GM12878 (cell line): Measurements from ENCODE around the gene EIF6. TPM values are rescaled to one million over a fixed set of nuclear protein-coding genes. Genes with fewer than 3 reads are reported as not detected.

Experiments used
- ATAC-seq: fragments of 200-7000 bp; cut with Tn5 transposase; 3 replicates; pipeline ENCODE4 v1.9.1; 2020; ENCODE audit warnings: mild to moderate bottlenecking, moderate library complexity
- BruUV-seq: library from RNA; stranded (reverse); fragments of 400-500 nt; replicated peaks from 2 replicates; lab custom pipeline; 2021; lab: Mats Ljungman, UMichigan
- CTCF ChIA-PET: fragments of 300-600 bp; sonication (Branson Sonifier 250); formaldehyde crosslinking; extraction: SDS; loops from one replicate; lab custom pipeline; 2021; ENCODE audit warnings: inconsistent platforms; lab: Yijun Ruan, JAX
- POLR2A ChIA-PET: fragments of 350-600 bp; formaldehyde crosslinking; extraction: SDS; loops from one replicate; lab custom pipeline; 2021; ENCODE audit warnings: inconsistent platforms; lab: Charles Lee
- RAD21 ChIA-PET: fragments of 300-600 bp; sonication (Branson Sonifier 250); formaldehyde crosslinking; loops from one replicate; lab custom pipeline; 2023; ENCODE audit warnings: antibody characterized with exemption; ENCODE audit not compliant: unreplicated experiment; lab: Charles Lee
- SMC1A ChIA-PET: fragments of 300-600 bp; sonication (Branson Sonifier 250); formaldehyde crosslinking; loops from one replicate; lab custom pipeline; 2023; ENCODE audit not compliant: unreplicated experiment, uncharacterized antibody; lab: Charles Lee
- DNase-seq: peaks from one replicate; pipeline ENCODE4 v3.0.0-alpha.2; 2011; ENCODE audit warnings: low read depth, low spot score
- FAIRE-seq: peaks from 3 replicates; lab custom pipeline; 2011; peaks lifted over from hg19 to GRCh38; lab: Jason Lieb, UNC
- H2AFZ ChIP-seq: 2 replicates; pipeline ENCODE4 v1.6.0; 2011; ENCODE audit warnings: low read depth, low read length, control low read depth; ENCODE audit not compliant: control insufficient read depth
- H3K27ac ChIP-seq: 2 replicates; pipeline ENCODE4 v1.5.1; 2011; ENCODE audit warnings: control low read depth; ENCODE audit not compliant: control insufficient read depth, insufficient read depth
- H3K27me3 ChIP-seq, 2 experiments: replicated peaks in 1 of 2; 2 replicates each; pipeline versions ENCODE4 v1.6.0 to v1.6.1; 2011; ENCODE audit warnings: low read length in 1 of 2; ENCODE audit not compliant: control insufficient read depth in 2 of 2, insufficient read depth in 2 of 2
- H3K36me3 ChIP-seq, 2 experiments: 2 replicates each; pipeline ENCODE4 v1.5.1; 2011; ENCODE audit warnings: low read length in 1 of 2; ENCODE audit not compliant: control insufficient read depth in 2 of 2, insufficient read depth in 2 of 2
- H3K4me1 ChIP-seq: 2 replicates; pipeline ENCODE4 v1.6.1; 2011; ENCODE audit warnings: mild to moderate bottlenecking, low read length, moderate library complexity, mixed read lengths; ENCODE audit not compliant: control insufficient read depth, insufficient read depth
- H3K4me2 ChIP-seq: 2 replicates; pipeline ENCODE4 v1.6.0; 2011; ENCODE audit warnings: control low read depth; ENCODE audit not compliant: control insufficient read depth, insufficient read depth
- H3K4me3 ChIP-seq: fragments of 200-600 bp; sonication (generic); 2 replicates; pipeline ENCODE4 v1.5.1; 2016
- H3K79me2 ChIP-seq: 2 replicates; pipeline ENCODE4 v1.6.0; 2011; ENCODE audit warnings: low read length; ENCODE audit not compliant: control insufficient read depth, insufficient read depth
- H3K9ac ChIP-seq: 2 replicates; pipeline ENCODE4 v1.8.0; 2011; ENCODE audit warnings: low read length, control low read depth, mixed read lengths; ENCODE audit not compliant: control insufficient read depth, insufficient read depth
- H3K9me3 ChIP-seq: replicated peaks from 3 replicates; pipeline ENCODE4 v1.5.1; 2011; ENCODE audit warnings: mild to moderate bottlenecking, low read length; ENCODE audit not compliant: control insufficient read depth, insufficient read depth
- H4K20me1 ChIP-seq: 2 replicates; pipeline ENCODE4 v1.6.0; 2011; ENCODE audit not compliant: control insufficient read depth, insufficient read depth
- CHD2 ChIP-seq: IDR thresholded peaks from 2 replicates; pipeline ENCODE4 v1.6.1; 2011; ENCODE audit warnings: low read depth, low read length, improper control_type of control experiment, borderline replicate concordance
- ESRRA ChIP-seq: IDR thresholded peaks from 2 replicates; pipeline ENCODE4 v1.6.1; 2012; ENCODE audit warnings: mild to moderate bottlenecking, low read length, improper control_type of control experiment
- KAT2A ChIP-seq: conservative IDR thresholded peaks from 2 replicates; pipeline ENCODE4 v1.6.1; 2011; ENCODE audit warnings: low read depth, low read length; ENCODE audit not compliant: control insufficient read depth
- SMAD1 ChIP-seq: fragments of 450-650 bp; IDR thresholded peaks from 2 replicates; pipeline ENCODE4 v1.6.1; 2018; ENCODE audit warnings: mild to moderate bottlenecking, low read depth; ENCODE audit not compliant: partially characterized antibody
- YY1 ChIP-seq: IDR thresholded peaks from 2 replicates; pipeline ENCODE4 v1.6.1; 2011; ENCODE audit warnings: low read depth, mild to moderate bottlenecking, low read length
- ZSCAN29 ChIP-seq: fragments of 450-650 bp; IDR thresholded peaks from 2 replicates; pipeline ENCODE4 v1.6.1; 2017; ENCODE audit warnings: mild to moderate bottlenecking, moderate library complexity
- WGBS: methylation state at CpG from one replicate; pipeline ENCODE4 v1.1.6; 2016; ENCODE audit warnings: low lambda C conversion rate; ENCODE audit not compliant: insufficient replicate concordance, insufficient coverage; ENCODE audit errors: missing lambda C conversion rate; 5-methylcytosine and 5-hydroxymethylcytosine counted together
- in situ Hi-C: fragments of 300-500 bp; cut with MboI; formaldehyde crosslinking; loops from 9 replicates; pipeline ENCODE4 v1.14.3; 2018; ENCODE audit warnings: mixed read lengths
- intact Hi-C: fragments of 100-400 bp; cut with micrococcal nuclease; formaldehyde crosslinking; loops from one replicate; pipeline ENCODE4 v1.14.2; 2022; ENCODE audit not compliant: unreplicated experiment
- polyA plus RNA-seq, 11 experiments: library from polyadenylated mRNA; depleted of rRNA in 4 of 11; unstranded in 6 of 11; stranded (reverse) in 5 of 11; fragments of >200 nt; fragmentation: Nextera tagmentation in 4 of 11; fragmentation: Illumina TruSeq in 1 of 11; extraction: Ambion mirVana in 4 of 11; extraction: Trizol in 1 of 11; gene quantifications; 1 replicate in 1 of 11; 2 replicates in 10 of 11; pipeline versions ENCODE4 v1.2.1 to v1.2.3, GENCODE V29; 2011 to 2016; ENCODE audit warnings: inconsistent platforms in 2 of 11, missing spikeins in 2 of 11, low read depth in 1 of 11
- total RNA-seq, 4 experiments: library from RNA; depleted of rRNA in 3 of 4; stranded (reverse); fragments of >200 nt in 3 of 4; fragmentation: Illumina TruSeq in 1 of 4; extraction: Trizol in 1 of 4; gene quantifications; 2 replicates each; pipeline versions ENCODE4 v1.2.1 to v1.2.3, GENCODE V29; 2013 to 2021
- TF ChIP-seq, protein P1 (sequence below): IDR thresholded peaks from 2 replicates; pipeline ENCODE4 v1.6.1; 2012; ENCODE audit warnings: low read depth, low read length, improper control_type of control experiment
- TF ChIP-seq, protein P2 (sequence below): fragments of 450-650 bp; IDR thresholded peaks from 2 replicates; pipeline ENCODE4 v1.6.1; 2014; ENCODE audit warnings: mild to moderate bottlenecking
- TF ChIP-seq, protein P3 (sequence below): fragments of 150-350 bp; IDR thresholded peaks from 2 replicates; pipeline ENCODE4 v1.6.1; 2016; ENCODE audit warnings: low read depth, low read length
- TF ChIP-seq, protein P4 (sequence below): fragments of 450-650 bp; IDR thresholded peaks from 2 replicates; pipeline ENCODE4 v1.6.1; 2017; ENCODE audit warnings: borderline replicate concordance
- TF ChIP-seq, protein P5 (sequence below): fragments of 450-650 bp; IDR thresholded peaks from 2 replicates; pipeline ENCODE4 v1.6.1; 2017; ENCODE audit warnings: mild to moderate bottlenecking, low read depth, inconsistent platforms; ENCODE audit not compliant: poor library complexity, severe bottlenecking

The EIF6 gene
- total and polyA plus RNA-seq, 10 of the 15 experiments (the other 5 are each of a cell fraction or from before 2014, with no cell fraction given): 127 to 607 (median 197) TPM

DNA sequence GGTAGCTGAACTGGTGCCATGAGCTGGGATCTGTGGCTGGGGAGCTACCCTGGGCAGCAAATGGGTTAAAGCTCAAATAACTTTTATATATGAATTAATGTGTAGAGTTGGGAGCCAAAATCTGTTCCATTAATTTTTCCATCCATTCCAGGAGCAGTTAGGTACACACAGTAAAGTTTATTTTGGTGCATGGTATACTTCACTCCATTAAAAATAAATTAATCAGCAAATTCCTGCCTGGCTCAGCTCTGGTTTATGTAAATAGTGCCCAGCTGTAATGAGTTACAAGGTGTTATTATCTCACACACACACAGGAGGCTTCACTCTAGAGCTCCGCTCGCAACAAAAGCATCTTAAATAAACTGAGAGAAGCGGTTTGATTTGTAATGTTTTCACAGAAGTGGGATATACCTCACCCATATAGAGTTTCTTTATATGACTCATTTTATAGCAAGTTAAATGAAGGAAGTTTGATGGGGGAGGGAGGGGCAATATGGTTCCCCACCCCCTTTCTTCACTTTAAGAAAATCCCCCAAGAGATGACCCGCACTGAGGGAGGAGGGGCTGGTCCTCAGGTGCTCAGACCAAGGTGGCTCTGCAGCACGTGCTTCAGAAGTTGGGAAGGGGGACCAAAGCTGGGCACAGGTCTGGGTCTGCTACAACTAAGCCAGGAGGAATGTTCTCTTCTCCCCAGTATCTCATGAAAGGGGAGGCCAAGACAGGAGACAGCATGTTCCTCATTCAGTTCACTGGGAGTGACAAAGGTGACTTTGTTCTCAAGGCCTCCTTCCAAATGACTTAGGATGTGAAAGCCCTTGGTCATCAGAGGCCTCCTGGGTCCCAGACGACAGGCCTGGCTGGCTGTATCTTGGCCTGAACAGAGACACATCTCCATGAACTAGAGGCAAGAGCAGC lies 18.1 kb upstream of the EIF6 start:
- Histone ChIP-seq H2AFZ (no peak overlapping the region), H3K4me2 (no peak overlapping the region), H3K9me3 (no peaks in the 10 kb centered on the region), H3K36me3 (peaks cover 3 to 5% of the 10 kb centered on the region in 2 experiments; a peak in 2 of 4 replicates), H3K27ac (no peak overlapping the region), H3K79me2 (no peaks in the 10 kb centered on the region), H3K4me1 (peaks cover 3% of the 10 kb centered on the region), H4K20me1 (no peaks in the 10 kb centered on the region), H3K9ac (no peak overlapping the region), H3K27me3 (no peaks in the 10 kb centered on the region), H3K4me3 (no peak overlapping the region)
- 88% methylated on average over 6 of the region's 6 CpGs for WGBS
- in situ Hi-C loops: loop anchor here (5.0 kb wide), 1 partner anchor 145 kb away; no protein-coding TSS in a partner anchor
- ChIA-PET POLR2A (interaction anchor here (0.6 to 1.2 kb wide), 5 partner anchors 10 to 29 kb away, joined by 3 to 6 read pairs (median 4); no protein-coding TSS in a partner anchor), CTCF (interaction anchor here (0.6 to 7.3 kb wide), 16 partner anchors 9 to 263 kb away, joined by 3 to 81 read pairs (median 4); partner anchors contain the start of genes EIF6, FAM83C and MMP24OS), RAD21 (interaction anchor here (0.6 to 2.2 kb wide), 8 partner anchors 19 to 158 kb away, joined by 3 to 8 read pairs (median 4); no protein-coding TSS in a partner anchor), SMC1A (interaction anchor here (0.7 to 2.7 kb wide), 6 partner anchors 27 to 156 kb away, joined by 3 to 9 read pairs (median 3); partner anchors contain the start of gene CEP250)
- BruUV-seq: no TSS peak
- FAIRE-seq (no peak), ATAC-seq (no peak), DNase-seq (no peak)
- intact Hi-C loops: loop anchor here (1.0 kb wide), 1 partner anchor 137 kb away; no protein-coding TSS in a partner anchor
- TF ChIP-seq, protein P1, sequence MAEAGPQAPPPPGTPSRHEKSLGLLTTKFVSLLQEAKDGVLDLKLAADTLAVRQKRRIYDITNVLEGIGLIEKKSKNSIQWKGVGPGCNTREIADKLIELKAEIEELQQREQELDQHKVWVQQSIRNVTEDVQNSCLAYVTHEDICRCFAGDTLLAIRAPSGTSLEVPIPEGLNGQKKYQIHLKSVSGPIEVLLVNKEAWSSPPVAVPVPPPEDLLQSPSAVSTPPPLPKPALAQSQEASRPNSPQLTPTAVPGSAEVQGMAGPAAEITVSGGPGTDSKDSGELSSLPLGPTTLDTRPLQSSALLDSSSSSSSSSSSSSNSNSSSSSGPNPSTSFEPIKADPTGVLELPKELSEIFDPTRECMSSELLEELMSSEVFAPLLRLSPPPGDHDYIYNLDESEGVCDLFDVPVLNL: no peak
- no peak for TF ChIP-seq CHD2
- TF ChIP-seq, protein P2, sequence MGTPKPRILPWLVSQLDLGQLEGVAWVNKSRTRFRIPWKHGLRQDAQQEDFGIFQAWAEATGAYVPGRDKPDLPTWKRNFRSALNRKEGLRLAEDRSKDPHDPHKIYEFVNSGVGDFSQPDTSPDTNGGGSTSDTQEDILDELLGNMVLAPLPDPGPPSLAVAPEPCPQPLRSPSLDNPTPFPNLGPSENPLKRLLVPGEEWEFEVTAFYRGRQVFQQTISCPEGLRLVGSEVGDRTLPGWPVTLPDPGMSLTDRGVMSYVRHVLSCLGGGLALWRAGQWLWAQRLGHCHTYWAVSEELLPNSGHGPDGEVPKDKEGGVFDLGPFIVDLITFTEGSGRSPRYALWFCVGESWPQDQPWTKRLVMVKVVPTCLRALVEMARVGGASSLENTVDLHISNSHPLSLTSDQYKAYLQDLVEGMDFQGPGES: no peak
- TF ChIP-seq KAT2A: no peak
- TF ChIP-seq ZSCAN29: no peak
- TF ChIP-seq, protein P3, sequence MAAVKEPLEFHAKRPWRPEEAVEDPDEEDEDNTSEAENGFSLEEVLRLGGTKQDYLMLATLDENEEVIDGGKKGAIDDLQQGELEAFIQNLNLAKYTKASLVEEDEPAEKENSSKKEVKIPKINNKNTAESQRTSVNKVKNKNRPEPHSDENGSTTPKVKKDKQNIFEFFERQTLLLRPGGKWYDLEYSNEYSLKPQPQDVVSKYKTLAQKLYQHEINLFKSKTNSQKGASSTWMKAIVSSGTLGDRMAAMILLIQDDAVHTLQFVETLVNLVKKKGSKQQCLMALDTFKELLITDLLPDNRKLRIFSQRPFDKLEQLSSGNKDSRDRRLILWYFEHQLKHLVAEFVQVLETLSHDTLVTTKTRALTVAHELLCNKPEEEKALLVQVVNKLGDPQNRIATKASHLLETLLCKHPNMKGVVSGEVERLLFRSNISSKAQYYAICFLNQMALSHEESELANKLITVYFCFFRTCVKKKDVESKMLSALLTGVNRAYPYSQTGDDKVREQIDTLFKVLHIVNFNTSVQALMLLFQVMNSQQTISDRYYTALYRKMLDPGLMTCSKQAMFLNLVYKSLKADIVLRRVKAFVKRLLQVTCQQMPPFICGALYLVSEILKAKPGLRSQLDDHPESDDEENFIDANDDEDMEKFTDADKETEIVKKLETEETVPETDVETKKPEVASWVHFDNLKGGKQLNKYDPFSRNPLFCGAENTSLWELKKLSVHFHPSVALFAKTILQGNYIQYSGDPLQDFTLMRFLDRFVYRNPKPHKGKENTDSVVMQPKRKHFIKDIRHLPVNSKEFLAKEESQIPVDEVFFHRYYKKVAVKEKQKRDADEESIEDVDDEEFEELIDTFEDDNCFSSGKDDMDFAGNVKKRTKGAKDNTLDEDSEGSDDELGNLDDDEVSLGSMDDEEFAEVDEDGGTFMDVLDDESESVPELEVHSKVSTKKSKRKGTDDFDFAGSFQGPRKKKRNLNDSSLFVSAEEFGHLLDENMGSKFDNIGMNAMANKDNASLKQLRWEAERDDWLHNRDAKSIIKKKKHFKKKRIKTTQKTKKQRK: no peak
- TF ChIP-seq ESRRA: no peak
- TF ChIP-seq SMAD1: no peak
- TF ChIP-seq YY1: no peak
- TF ChIP-seq, protein P4, sequence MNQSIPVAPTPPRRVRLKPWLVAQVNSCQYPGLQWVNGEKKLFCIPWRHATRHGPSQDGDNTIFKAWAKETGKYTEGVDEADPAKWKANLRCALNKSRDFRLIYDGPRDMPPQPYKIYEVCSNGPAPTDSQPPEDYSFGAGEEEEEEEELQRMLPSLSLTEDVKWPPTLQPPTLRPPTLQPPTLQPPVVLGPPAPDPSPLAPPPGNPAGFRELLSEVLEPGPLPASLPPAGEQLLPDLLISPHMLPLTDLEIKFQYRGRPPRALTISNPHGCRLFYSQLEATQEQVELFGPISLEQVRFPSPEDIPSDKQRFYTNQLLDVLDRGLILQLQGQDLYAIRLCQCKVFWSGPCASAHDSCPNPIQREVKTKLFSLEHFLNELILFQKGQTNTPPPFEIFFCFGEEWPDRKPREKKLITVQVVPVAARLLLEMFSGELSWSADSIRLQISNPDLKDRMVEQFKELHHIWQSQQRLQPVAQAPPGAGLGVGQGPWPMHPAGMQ: no peak
- TF ChIP-seq, protein P5, sequence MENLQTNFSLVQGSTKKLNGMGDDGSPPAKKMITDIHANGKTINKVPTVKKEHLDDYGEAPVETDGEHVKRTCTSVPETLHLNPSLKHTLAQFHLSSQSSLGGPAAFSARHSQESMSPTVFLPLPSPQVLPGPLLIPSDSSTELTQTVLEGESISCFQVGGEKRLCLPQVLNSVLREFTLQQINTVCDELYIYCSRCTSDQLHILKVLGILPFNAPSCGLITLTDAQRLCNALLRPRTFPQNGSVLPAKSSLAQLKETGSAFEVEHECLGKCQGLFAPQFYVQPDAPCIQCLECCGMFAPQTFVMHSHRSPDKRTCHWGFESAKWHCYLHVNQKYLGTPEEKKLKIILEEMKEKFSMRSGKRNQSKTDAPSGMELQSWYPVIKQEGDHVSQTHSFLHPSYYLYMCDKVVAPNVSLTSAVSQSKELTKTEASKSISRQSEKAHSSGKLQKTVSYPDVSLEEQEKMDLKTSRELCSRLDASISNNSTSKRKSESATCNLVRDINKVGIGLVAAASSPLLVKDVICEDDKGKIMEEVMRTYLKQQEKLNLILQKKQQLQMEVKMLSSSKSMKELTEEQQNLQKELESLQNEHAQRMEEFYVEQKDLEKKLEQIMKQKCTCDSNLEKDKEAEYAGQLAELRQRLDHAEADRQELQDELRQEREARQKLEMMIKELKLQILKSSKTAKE: no peak
